GM13976 (cell line): Measurements from ENCODE around the gene AMER2.

ENCODE experiments used
- DNase-seq: peaks from one replicate; pipeline ENCODE4 v3.0.0; 2012; ENCODE audit warnings: low spot score
- CTCF ChIP-seq: IDR thresholded peaks from 2 replicates; pipeline ENCODE4 v1.5.1; 2012; ENCODE audit warnings: borderline replicate concordance, mild to moderate bottlenecking; ENCODE audit not compliant: insufficient read depth; ENCODE audit errors: extremely low read depth, missing control alignments, control extremely low read depth
- in situ Hi-C: fragments of 300-500 bp; cut with MboI; formaldehyde crosslinking; loops from one replicate; pipeline ENCODE4 v1.12.0; 2022; ENCODE audit warnings: low sequenced_read_pairs, mixed read lengths, inconsistent platforms; ENCODE audit not compliant: unreplicated experiment

The AMER2 gene

GRCh38 chr13:25112695-25113255 is 59.3 kb downstream of the AMER2 start:
- DNase-seq = no peak
- in situ Hi-C loops = no loop called here

More at GRCh38 chr13:25112695-25113255, 59.3 kb downstream of the AMER2 start:
- no peak for TF ChIP-seq CTCF
